ENCODE data around the gene THSD7A.

GRCh38 chr7:11551470-11551869, 280.5 kb downstream of the THSD7A start:
- TF ChIP-seq TOE1 (CRISPR knock-in tag; IDR thresholded peaks at IDR 0.05) (no peak), MAZ (IDR thresholded peaks at IDR 0.05; ENCODE audit: borderline replicate concordance, low read depth, low read length) (no peak), MAZ (CRISPR knock-in tag; IDR thresholded peaks at IDR 0.05; ENCODE audit: low read depth) (no peak), HBP1 (CRISPR knock-in tag; IDR thresholded peaks at IDR 0.05; ENCODE audit: low read depth) (no peak), ZNF788 (CRISPR knock-in tag; IDR thresholded peaks at IDR 0.05; ENCODE audit: borderline replicate concordance) (no peak), GABPB1 (CRISPR knock-in tag; IDR thresholded peaks at IDR 0.05) (no peak)
